Smooth muscle cell (in vitro differentiated cells): ENCODE results near the gene PLD6. TPM values are rescaled to one million over a fixed set of nuclear protein-coding genes. Genes with fewer than 3 reads are reported as not detected.

Experiments used
- DNase-seq: peaks from one replicate; lab custom pipeline; 2025; ENCODE audit not compliant: unreplicated experiment; lab: John Stamatoyannopoulos, UW
- H2AFZ ChIP-seq: fragments of 200-600 bp; sonication (generic); 2 replicates; pipeline ENCODE4 v1.6.0; 2016; ENCODE audit warnings: antibody characterized with exemption, low read depth, mild to moderate bottlenecking
- H3F3A ChIP-seq: fragments of 200-600 bp; sonication (generic); 2 replicates; pipeline ENCODE4 v1.6.0; 2017; ENCODE audit warnings: antibody characterized with exemption, low read depth
- H3K27ac ChIP-seq: fragments of 200-600 bp; sonication (generic); 2 replicates; pipeline ENCODE4 v1.5.1; 2016; ENCODE audit warnings: low read depth, mild to moderate bottlenecking
- H3K27me3 ChIP-seq: fragments of 200-600 bp; sonication (generic); 2 replicates; pipeline ENCODE4 v1.6.1; 2016; ENCODE audit warnings: low read depth, mild to moderate bottlenecking
- H3K36me3 ChIP-seq: fragments of 200-600 bp; sonication (generic); 2 replicates; pipeline ENCODE4 v1.5.1; 2016; ENCODE audit warnings: low read depth
- H3K4me1 ChIP-seq: fragments of 200-600 bp; sonication (generic); 2 replicates; pipeline ENCODE4 v1.5.1; 2016; ENCODE audit warnings: low read depth
- H3K4me2 ChIP-seq: fragments of 200-600 bp; sonication (generic); 2 replicates; pipeline ENCODE4 v1.6.0; 2016; ENCODE audit warnings: mild to moderate bottlenecking
- H3K4me3 ChIP-seq: fragments of 200-600 bp; sonication (generic); 2 replicates; pipeline ENCODE4 v1.5.1; 2016; ENCODE audit warnings: mild to moderate bottlenecking
- H3K79me2 ChIP-seq: fragments of 200-600 bp; sonication (generic); 2 replicates; pipeline ENCODE4 v1.6.0; 2016; ENCODE audit warnings: low read depth, mild to moderate bottlenecking
- H3K9ac ChIP-seq: fragments of 200-600 bp; sonication (generic); 2 replicates; pipeline ENCODE4 v1.6.0; 2016; ENCODE audit warnings: low read depth
- H3K9me3 ChIP-seq: fragments of 200-600 bp; sonication (generic); replicated peaks from 2 replicates; pipeline ENCODE4 v1.5.1; 2016; ENCODE audit warnings: low read depth
- H4K20me1 ChIP-seq: fragments of 200-600 bp; sonication (generic); 2 replicates; pipeline ENCODE4 v1.6.0; 2016; ENCODE audit warnings: low read depth
- WGBS: methylation state at CpG from one replicate; pipeline ENCODE4 v1.1.7; 2016; ENCODE audit warnings: low lambda C conversion rate; 5-methylcytosine and 5-hydroxymethylcytosine counted together
- polyA plus RNA-seq: library from polyadenylated mRNA; unstranded; fragments of >200 nt; fragmentation: Nextera tagmentation; extraction: Ambion mirVana; gene quantifications from 2 replicates; pipeline ENCODE4 v1.2.1, GENCODE V29; 2016
- total RNA-seq: library from RNA; depleted of rRNA; stranded (reverse); fragments of >200 nt; gene quantifications from 2 replicates; pipeline ENCODE4 v1.2.3, GENCODE V29; 2014
- TF ChIP-seq, protein P1 (sequence below): fragments of 200-600 bp; sonication (generic); IDR thresholded peaks from 2 replicates; pipeline ENCODE4 v1.5.1; 2017; ENCODE audit warnings: borderline replicate concordance, mild to moderate bottlenecking, antibody characterized with exemption; ENCODE audit not compliant: insufficient read depth, poor library complexity, severe bottlenecking

The PLD6 gene
- total and polyA plus RNA-seq, 2 experiments from 2014 or later, result 0.26 to 0.49 TPM

DNA sequence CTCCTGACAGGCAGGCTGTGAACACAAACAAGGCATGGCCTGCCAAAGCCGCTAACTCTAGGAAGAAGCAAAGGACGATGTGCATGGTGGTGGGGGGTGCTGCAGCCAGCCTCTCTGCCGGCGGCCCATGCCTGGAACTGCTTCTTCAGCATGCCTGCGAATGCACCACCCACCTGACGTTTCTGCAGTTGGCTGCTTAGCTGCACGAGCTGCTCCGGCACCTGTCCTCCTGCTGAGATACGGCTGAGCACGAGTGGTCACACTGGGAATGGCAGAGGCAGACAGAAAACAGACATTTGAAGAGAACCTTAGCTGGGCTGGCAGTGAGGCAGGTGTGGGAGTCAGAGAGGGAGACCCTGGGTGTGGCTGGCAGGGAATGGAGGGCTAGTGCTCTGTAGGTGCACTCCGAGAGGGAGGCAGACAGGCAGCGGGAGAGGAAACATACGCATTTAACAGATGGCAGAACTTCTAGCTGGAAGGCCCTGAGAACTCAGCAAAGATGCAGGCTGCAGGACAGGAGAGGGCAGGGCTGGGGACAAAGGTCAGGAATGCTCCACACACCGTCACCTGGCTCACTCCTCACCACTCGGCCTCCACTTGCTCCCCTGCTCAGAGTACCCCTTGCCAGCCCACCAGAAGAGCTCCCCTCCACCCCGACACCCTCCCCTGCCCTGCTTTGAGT, 25.6 kb upstream of the PLD6 start:
- Histone ChIP-seq H3K79me2 (peaks cover 32% of the 10 kb centered on the region), H3F3A (no peaks in the 10 kb centered on the region), H3K9ac (no peak overlapping the region), H3K4me1 (peaks cover 9% of the 10 kb centered on the region), H3K27ac (no peak overlapping the region), H3K4me3 (no peak overlapping the region), H3K36me3 (peaks cover 2% of the 10 kb centered on the region), H2AFZ (no peak overlapping the region), H3K27me3 (no peaks in the 10 kb centered on the region), H3K4me2 (no peak overlapping the region), H3K9me3 (no peaks in the 10 kb centered on the region), H4K20me1 (peaks cover 43% of the 10 kb centered on the region)
- WGBS, result 96% methylated on average over 16 of the region's 16 CpGs
- TF ChIP-seq, protein P1, sequence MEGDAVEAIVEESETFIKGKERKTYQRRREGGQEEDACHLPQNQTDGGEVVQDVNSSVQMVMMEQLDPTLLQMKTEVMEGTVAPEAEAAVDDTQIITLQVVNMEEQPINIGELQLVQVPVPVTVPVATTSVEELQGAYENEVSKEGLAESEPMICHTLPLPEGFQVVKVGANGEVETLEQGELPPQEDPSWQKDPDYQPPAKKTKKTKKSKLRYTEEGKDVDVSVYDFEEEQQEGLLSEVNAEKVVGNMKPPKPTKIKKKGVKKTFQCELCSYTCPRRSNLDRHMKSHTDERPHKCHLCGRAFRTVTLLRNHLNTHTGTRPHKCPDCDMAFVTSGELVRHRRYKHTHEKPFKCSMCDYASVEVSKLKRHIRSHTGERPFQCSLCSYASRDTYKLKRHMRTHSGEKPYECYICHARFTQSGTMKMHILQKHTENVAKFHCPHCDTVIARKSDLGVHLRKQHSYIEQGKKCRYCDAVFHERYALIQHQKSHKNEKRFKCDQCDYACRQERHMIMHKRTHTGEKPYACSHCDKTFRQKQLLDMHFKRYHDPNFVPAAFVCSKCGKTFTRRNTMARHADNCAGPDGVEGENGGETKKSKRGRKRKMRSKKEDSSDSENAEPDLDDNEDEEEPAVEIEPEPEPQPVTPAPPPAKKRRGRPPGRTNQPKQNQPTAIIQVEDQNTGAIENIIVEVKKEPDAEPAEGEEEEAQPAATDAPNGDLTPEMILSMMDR, result no peak
- DNase-seq, result no peak

DNA sequence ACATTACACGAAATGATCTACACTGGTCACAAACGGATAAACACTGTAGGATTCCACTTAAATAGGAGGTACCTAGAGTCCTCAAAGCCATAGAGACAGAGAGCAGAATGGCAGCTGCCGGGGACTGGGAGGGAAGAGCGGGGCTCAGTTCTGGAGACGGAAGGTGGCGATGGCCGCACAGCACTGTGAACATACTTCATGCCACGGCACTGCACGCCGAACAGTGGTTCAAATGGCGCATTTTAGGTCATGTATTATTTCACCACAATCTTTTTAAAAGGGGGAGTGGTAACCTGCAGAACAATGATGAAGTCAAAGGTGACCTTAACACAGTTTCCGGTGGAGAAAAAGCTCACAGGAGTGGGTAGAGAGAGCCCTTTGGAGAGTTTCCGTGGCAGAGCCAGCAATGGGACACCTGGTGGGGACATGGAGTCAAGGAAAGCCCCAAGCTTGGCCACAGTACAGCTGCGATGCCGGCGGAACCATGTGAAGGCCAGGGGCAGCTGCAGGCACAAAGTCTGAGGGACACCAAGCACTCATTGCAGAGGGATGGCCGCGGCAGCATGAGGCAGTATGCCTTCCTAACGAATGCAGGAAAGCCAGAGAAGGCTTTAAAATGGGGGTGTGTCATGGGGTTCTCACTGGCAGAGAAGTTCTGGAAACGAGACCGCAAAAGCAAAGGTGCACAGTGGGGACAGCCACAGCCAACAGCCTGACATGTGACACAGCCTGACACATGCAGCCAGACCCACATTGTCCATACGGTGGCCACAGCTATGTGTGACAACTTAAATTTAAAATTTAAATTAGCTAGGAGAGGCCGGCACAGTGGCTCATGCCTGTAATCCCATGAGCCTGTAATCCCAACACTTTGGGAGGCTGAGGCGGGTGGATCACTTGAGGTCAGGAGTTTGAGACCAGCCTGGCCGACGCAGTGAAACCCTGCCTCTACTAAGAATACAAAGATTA, 23.6 kb upstream of the PLD6 start:
- Histone ChIP-seq H3K4me2 (no peak overlapping the region), H3K27ac (no peak overlapping the region), H3F3A (no peaks in the 10 kb centered on the region), H3K79me2 (peaks cover 11% of the 10 kb centered on the region), H3K9me3 (no peaks in the 10 kb centered on the region), H3K36me3 (peaks cover 16% of the 10 kb centered on the region), H3K4me1 (no peaks in the 10 kb centered on the region), H3K4me3 (no peak overlapping the region), H2AFZ (no peak overlapping the region), H3K9ac (no peak overlapping the region), H4K20me1 (peaks cover 29% of the 10 kb centered on the region), H3K27me3 (no peaks in the 10 kb centered on the region)
- WGBS, result 93% methylated on average over 26 of the region's 26 CpGs
- TF ChIP-seq, protein P1, result no peak
- DNase-seq, result no peak

DNA sequence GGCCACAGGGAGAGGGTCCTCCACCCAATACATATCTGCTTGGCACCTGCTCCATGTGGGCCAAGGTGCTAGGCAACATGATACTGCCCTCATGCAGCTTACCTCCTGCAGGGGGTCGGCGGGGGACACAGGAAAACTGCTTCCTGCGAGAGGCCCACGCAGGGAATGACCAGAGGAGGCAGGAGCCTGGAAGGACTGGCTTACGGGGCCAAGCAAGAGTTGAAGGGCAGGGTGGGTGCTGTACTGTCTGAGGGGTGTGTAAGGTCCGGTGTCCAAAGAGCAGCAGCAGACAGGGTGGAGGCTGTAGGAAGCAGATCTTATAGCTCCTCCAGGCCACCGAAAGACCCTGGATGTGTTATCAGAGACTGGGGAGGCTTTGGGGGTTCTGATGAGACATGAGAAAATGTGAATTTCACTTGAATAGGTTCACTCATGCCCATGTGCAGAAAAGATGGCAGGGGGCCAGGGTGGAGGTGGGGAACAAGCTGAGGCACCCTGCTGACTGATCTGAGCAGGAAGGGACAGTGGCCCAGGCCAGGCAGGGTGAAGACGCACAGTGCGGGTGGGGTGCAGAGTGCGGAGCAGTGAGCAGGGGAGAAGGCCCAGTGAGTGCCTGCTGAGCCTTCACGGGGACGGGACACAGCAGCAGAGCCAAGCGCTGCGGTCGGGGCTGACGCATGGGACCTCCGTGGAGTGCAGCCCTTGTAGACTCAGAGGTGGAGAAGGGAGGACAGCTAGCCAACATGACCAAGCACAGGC, 22.6 kb upstream of the PLD6 start:
- H3K36me3 ChIP-seq, result peaks cover 17% of the 10 kb centered on the region
- WGBS, result 99% methylated on average over 17 of the region's 17 CpGs
- no peaks in the 10 kb centered on the region for H3F3A ChIP-seq
- peaks cover 20% of the 10 kb centered on the region for H4K20me1 ChIP-seq
- TF ChIP-seq, protein P1, result no peak
- DNase-seq, result no peak
- H3K79me2 ChIP-seq, result peaks cover 1% of the 10 kb centered on the region
- H3K27ac ChIP-seq, result no peak overlapping the region
- no peak overlapping the region for H2AFZ ChIP-seq
- H3K27me3 ChIP-seq, result no peaks in the 10 kb centered on the region
- no peak overlapping the region for H3K4me3 ChIP-seq
- H3K9ac ChIP-seq, result no peak overlapping the region
- H3K4me2 ChIP-seq, result no peak overlapping the region
- H3K4me1 ChIP-seq, result no peaks in the 10 kb centered on the region
- H3K9me3 ChIP-seq, result no peaks in the 10 kb centered on the region
